ENCODE data around the gene GRIN3B.

GRIN3B gene

DNA sequence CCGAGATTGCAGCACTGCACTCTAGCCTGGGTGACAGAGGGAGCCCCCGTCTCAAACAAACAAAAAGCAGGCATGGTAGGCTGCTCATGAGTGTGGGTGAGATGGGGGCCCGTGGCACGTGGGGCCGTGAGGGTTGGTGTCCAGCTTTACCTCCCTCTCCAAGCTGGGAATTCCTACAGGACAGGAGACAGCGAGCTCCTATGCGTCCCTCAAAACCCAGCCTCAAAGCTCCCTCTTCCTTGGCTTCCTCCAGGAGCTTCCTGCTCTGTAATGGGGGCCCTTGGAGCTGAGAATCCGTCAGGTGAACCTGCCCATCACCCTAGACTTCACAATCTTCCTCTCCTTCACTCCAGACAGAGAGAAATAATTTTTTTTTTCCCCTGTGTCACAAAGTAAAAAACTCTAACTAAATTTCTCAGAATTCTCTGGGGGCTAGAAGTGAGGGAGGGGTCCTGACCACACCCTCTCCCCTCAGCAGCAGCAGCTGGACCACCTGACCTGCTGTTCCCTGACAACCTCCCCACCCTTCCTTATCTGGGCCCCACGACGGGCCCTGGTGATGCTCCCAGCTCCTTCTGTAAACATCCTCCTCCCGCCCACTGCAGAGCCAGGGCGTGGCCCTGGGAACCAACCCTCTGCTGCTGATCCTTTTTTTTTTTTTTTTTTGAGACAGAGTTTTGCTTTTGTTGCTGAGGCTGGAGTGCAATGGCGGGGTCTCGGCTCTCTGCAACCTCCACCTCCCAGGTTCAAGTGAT, 38.2 kb upstream of the GRIN3B start:
- no peak overlapping the region for H3K4me3 ChIP-seq (replicated peaks in 1 of 2; ENCODE audit: low read depth in 2 of 2, low read length in 2 of 2)
- peak in 1 of 2 donors; percentile 25 for DNase-seq (ENCODE audit: low read depth in 2 of 2)
- TF ChIP-seq, protein P1, sequence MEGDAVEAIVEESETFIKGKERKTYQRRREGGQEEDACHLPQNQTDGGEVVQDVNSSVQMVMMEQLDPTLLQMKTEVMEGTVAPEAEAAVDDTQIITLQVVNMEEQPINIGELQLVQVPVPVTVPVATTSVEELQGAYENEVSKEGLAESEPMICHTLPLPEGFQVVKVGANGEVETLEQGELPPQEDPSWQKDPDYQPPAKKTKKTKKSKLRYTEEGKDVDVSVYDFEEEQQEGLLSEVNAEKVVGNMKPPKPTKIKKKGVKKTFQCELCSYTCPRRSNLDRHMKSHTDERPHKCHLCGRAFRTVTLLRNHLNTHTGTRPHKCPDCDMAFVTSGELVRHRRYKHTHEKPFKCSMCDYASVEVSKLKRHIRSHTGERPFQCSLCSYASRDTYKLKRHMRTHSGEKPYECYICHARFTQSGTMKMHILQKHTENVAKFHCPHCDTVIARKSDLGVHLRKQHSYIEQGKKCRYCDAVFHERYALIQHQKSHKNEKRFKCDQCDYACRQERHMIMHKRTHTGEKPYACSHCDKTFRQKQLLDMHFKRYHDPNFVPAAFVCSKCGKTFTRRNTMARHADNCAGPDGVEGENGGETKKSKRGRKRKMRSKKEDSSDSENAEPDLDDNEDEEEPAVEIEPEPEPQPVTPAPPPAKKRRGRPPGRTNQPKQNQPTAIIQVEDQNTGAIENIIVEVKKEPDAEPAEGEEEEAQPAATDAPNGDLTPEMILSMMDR (IDR thresholded peaks at IDR 0.05; ENCODE audit: low read depth, low read length) = no peak

GRCh38 chr19:962683-963400, 37.4 kb upstream of the GRIN3B start:
- H3K4me3 ChIP-seq (replicated peaks in 1 of 2; ENCODE audit: low read depth in 2 of 2, low read length in 2 of 2) = no peak overlapping the region
- no peak for DNase-seq (ENCODE audit: low read depth in 2 of 2)
- TF ChIP-seq, protein P1 (IDR thresholded peaks at IDR 0.05; ENCODE audit: low read depth, low read length) = no peak

DNA sequence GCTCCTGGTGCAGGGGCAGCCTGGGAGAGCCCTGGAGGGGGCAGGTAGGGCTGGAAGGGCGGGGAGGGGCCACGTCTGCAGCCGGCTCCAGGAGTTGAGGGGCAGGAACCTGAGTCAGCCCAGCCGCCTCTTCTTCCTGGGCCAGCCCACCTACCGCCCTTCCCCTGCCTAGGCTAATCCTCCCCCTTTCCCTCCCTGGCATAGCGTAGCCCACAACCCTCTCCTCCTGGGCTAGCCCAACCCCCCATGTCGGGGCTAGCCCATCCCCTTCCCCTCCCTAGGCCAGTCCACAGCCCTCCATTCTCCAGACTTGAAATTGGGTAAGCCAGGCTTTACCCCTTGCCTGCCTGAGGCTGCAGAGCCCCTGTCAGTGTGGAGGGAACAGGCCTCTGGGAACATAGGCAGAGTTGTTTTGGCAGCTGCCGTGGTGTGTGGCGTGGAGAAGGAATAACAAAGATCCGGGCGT, 36.7 kb upstream of the GRIN3B start:
- no peak for DNase-seq (ENCODE audit: low read depth in 2 of 2)
- TF ChIP-seq, protein P1 (IDR thresholded peaks at IDR 0.05; ENCODE audit: low read depth, low read length) = no peak
- H3K4me3 ChIP-seq (replicated peaks in 1 of 2; ENCODE audit: low read depth in 2 of 2, low read length in 2 of 2) = no peak overlapping the region

- no peak overlapping the region for H3K4me3 ChIP-seq (replicated peaks in 1 of 2; ENCODE audit: low read depth in 2 of 2, low read length in 2 of 2)
- TF ChIP-seq, protein P1 (IDR thresholded peaks at IDR 0.05; ENCODE audit: low read depth, low read length) = no peak
- DNase-seq (ENCODE audit: low read depth in 2 of 2) = no peak
Observed at GRCh38 chr19:964116-964520, 36.1 kb upstream of the GRIN3B start.

GRCh38 chr19:964761-965694, 35.2 kb upstream of the GRIN3B start:
- peak in 1 of 2 donors; percentile 44 for DNase-seq (ENCODE audit: low read depth in 2 of 2)
- H3K4me3 ChIP-seq (replicated peaks in 1 of 2; ENCODE audit: low read depth in 2 of 2, low read length in 2 of 2) = no peak overlapping the region
- TF ChIP-seq, protein P1 (IDR thresholded peaks at IDR 0.05; ENCODE audit: low read depth, low read length) = no peak

- H3K4me3 ChIP-seq (replicated peaks in 1 of 2; ENCODE audit: low read depth in 2 of 2, low read length in 2 of 2) = no peak overlapping the region
- DNase-seq (ENCODE audit: low read depth in 2 of 2) = no peak
- TF ChIP-seq, protein P1 (IDR thresholded peaks at IDR 0.05; ENCODE audit: low read depth, low read length) = no peak
Observed at GRCh38 chr19:966485-967088, 33.6 kb upstream of the GRIN3B start.
